NCI-H524 (cell line): ENCODE data around the gene GJB1.
"Not testable (repeated sequence)": the region's sequence is repeated elsewhere in the genome, so short reads cannot be mapped to it uniquely, and the experiment has no call there.

Experiments
- DNase-seq, 2 experiments: peaks; one replicate each; lab custom pipeline; 2025; lab: John Stamatoyannopoulos, UW

GJB1 gene

GRCh38 chrX:71222929-71223328 is at the start of gene GJB1:
Gene GJB1, plus strand, starts transcription at chrX:71223224. Its CDS starts 484 bp downstream, at chrX:71223708.
- DNase-seq, result no peak

GRCh38 chrX:71173440-71173839 is 49.6 kb upstream of the GJB1 start:
- DNase-seq, result no peak

GRCh38 chrX:71174795-71175194 is 48.2 kb upstream of the GJB1 start:
- no peak for DNase-seq

GRCh38 chrX:71175531-71175930 is 47.5 kb upstream of the GJB1 start:
- DNase-seq, result no peak

DNA sequence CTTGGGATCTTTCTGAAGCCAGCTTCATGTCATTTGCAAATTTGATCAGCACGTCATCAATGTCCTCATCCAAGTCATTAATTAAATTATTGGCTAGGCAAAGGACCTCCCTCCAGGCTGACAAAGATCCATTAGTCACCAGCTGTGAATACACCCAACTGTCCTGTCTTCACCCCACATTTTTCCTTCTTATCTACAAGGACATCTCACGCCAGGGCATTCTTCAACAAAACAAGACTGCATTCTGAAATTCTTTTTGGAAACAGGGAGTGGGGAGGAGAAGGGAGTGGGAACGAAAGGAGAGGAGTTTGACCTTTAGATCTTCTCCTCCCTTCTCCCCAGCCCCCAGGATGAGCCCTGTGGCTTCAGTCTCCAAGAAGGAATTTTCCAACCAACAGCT is 45.7 kb upstream of the GJB1 start:
- DNase-seq, result no peak

DNA sequence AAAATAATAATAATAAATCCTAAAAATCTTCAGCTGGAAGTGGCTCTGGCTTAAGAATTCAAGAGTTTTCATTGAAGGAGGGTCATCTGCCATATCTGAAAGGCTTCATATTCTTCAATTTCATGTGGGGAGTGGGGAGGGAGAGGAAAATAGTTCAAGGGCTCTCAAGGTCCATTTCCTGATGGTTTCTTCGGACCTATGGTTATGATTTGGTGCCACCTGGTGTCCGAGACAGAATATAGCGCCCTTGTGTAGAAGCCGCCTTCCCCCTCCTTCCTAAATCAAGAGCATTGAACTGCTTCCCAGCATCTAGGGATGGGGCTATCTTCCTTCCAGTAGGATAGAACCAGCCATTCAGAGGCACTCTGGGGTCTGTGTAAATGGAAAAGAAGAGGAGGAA is 44.1 kb upstream of the GJB1 start:
- peak; percentile 54 to 77 for DNase-seq

DNA sequence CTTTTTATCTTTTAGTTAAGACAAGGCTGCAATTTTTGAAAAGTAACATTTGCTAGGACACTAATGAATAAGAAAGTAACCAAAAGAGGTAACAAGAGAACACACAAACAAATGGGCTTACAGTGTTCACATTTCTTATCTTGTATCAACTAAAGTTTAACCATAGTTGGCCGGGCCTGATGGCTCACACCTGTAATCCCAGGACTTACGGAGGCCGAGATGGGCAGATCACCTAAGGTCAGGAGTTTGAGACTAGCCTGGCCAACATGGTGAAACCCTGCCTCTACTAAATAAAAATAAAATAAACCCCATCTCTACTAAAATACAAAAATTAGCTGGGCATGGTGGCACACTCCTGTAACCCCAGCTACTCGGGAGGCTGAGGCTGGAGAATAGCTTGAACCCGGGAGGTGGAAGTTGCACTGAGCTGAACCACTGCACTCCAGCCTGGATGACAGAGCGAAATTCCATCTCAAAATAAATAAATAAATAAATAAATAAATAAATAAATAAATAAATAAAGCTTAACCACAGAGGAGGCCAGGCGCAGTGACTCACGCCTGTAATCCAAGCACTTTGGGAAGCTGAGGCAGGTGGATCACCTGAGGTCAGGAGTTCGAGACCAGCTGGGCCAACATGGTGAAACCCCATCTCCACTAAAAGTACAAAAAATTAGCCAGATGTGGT is 42.3 kb upstream of the GJB1 start:
- DNase-seq, result not testable (repeated sequence)

- DNase-seq, result peak; percentile 53 to 68
Measured at GRCh38 chrX:71181558-71181909, 41.5 kb upstream of the GJB1 start.

DNA sequence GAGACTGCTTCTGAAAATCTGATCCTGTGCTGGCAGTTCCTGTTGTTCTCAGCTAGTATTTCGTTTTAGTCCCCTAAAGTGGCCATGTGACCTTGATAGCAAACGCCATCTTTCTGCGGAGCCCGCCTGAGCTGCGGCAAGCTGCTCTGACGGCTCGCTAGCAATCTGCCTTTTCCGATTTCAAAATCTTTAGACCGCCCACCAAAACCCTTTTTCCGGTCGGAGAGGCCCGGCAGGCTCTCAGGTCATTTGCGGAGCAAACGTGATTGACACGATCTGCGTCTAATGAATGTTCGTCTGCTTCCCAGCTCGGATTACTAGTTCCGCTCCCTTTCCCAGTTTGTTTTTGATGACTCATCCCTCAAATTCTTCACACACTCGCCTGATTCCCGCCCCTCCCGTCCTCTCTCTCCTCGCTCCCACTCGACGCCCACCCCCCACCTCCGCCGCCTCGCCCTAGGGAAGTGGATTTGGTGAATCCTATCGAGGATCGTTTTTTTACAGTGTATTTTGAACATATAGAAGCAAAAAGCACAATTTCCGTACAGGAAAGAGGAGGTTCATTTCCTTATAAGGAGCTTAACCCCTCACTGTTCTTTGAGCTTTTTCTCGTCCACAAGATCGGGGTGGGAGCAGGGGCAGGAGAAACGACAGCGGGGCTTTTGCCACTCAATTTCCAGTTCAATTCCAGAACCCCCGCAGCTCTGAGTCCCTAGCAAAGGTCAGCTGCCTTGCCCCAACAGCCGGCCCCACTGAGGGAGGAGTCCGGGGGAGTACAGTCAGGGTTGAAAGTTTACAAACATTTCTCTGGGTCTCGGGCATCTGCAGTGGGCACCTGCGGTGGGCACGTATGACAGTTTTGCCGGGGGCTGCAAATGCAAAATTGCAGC is 40.9 kb upstream of the GJB1 start:
- peak; percentile 96 to 99 for DNase-seq

DNA sequence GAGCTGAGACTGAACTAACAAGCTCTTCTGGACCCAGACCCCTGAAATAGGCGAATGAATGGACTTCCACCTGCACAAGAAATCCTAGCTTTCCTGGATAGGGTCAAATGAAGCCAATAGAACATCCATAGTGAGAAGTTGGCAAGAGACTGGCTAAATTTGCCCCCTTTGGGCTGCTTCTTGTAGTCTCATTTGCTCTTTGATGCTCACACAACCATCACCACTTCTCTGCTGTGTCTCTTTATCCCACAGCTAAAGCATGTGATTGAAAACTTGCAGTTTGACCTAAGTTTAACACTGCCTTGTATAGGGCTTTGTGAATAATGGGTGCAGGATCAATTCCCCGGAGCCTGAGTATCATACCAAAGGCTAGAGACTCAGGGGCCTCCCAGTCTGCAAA is 40.2 kb upstream of the GJB1 start:
- DNase-seq, result peak in 1 of 2 experiments; percentile 7

DNA sequence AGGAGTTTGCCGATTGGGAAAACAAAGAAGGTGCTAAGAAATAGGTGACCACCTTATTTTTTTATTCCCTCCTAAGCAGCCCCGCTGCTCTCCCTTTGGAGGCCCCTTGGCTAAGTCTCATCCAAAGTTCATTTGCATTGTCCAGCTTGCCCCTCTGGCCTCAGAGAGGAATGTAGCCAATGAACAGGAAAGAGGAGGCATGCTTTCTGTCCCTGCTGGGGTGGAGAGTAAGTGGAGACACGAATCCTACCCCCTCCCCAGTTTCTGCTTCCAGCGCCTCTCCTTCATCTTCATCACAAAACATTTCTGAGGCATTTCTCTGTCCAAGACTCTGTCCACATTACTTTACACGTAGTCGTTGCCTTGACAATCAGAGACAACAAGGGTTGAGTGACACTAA is 39.7 kb upstream of the GJB1 start:
- DNase-seq, result no peak

GRCh38 chrX:71184092-71184491 is 38.9 kb upstream of the GJB1 start:
- no peak for DNase-seq

DNA sequence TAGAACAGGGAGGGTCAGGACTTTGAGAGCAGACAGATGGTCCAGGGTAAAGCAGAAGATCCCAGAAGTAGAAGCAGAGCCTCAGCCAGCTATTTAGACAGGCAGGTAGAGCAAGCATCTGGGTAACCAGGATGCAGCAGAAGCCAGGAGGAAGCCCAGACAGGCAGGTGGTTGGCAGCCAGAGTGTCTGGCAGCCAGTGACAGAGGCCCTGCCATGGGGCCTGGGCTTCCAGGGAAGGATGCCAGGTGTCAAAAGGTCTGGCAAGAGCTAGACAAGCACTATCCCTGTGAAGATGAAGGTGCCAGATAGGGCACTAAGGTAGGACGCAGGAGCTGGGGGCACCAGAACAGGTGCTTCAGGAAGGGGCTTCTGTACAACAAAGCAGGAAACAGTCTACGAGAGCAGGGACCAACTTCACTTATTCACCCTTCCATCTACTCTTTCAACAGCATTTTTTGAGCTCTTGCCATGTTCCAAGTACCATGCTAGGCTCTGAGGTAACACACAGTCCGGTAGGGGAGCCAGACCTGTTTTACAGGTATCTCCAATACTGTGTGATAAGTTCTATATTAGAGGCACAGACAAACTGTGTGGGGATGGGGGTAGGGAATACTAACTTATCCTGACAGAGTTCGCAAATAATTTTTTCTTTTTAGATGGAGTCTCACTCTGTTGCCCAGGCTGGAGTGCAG is 38.1 kb upstream of the GJB1 start:
- DNase-seq, result no peak

GRCh38 chrX:71191248-71191647 is 31.8 kb upstream of the GJB1 start:
- no peak for DNase-seq

- DNase-seq, result no peak
Measured at GRCh38 chrX:71195964-71196649, 26.9 kb upstream of the GJB1 start.

GRCh38 chrX:71198066-71198465 is 25.0 kb upstream of the GJB1 start:
- DNase-seq, result no peak

DNA sequence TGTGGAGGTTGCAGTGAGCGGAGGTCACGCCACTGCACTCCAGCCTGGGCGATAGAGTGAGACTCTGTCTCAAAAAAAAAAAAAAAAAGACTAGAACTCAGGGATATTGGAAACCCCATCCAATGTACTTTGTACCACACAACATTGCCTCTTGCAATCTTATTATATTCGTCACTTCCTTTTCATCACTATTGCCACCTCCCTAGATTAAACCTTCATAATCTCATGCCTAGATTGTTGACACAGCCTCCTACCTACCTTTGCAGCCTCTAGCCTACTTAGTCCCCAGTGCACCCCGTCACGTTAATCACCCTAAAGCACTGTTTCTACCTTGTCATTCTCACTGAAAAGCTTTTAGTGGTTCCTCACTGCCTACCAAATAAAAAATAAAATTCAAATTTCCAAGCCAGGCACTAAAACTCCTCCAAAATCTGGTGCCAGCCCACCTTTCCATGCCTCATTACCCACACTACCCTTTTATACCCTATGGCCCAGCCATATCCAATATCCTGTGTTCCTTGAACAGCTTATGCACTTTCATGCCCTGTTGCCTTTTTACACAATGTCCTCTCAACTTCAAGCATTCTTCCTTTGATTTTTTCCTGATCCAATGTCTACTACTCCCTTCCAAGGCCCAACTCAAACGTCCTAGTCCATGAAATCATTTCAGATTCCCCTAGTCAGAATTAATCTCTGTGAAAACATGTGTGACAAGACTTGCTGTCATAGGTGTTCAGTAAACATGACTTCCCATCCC is 23.6 kb upstream of the GJB1 start:
- DNase-seq, result no peak

GRCh38 chrX:71210816-71211215 is 12.2 kb upstream of the GJB1 start:
- DNase-seq, result no peak

DNA sequence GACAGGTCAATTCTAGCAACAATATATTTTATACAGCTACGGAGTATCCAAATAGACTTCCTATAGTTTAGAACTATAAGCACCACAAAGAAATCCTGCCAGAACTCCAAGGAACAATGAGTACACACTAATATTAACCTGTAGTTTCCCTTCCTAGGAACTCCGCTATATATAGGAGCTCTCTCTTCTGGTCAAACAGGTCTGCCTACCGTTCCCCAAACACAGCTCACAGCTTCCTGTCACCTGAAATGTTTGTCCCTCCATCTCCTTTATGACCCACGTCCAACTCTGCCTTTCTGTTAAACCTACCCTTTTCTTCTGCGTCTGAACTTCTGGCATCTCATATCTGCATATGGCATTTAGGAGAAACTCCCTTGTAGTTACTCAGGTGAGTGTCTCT is 10.5 kb upstream of the GJB1 start:
- no peak for DNase-seq

- no peak for DNase-seq
Measured at GRCh38 chrX:71214152-71214551, 8.9 kb upstream of the GJB1 start.

DNA sequence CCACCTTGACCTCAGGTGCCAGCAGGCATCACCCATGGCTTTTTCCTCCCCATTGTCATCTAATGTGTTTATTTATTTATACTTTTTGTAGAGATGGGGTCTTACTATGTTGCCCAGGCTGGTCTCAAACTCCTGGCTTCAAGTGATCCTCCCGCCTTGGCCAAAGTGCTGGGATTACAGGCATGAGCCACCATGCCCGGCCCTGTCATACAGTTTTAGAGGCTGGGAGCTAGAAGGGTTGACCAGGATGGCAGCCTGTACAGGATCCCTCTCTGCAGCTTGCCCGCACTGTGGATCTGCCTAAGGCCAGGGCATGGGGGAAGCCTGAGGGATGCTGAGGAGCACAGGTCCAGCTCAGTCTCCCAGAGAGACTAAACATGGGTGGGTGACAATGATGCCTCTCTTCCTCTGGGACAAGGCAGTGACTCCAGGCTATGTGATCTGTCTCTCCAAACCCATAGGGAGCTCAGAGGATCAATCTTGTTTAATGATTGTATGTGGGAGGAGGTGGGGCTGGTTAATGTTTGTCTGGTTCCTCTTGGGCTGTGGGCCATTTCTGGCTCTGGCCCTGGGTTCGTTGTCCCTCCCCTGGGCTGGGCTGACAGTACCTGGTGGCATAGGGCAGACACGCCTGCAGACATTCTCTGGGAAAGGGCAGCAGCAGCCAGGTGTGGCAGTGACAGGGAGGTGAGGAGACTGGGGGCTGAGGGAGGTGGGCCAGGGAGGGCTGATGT is 8.3 kb upstream of the GJB1 start:
- DNase-seq, result no peak
